Urinary bladder (tissue), 4 donors: ENCODE measurements around the gene PRPF8. TPM values are rescaled to one million over a fixed set of nuclear protein-coding genes. Genes with fewer than 3 reads are reported as not detected.
"Not testable (repeated sequence)": the region's sequence is repeated elsewhere in the genome, so short reads cannot be mapped to it uniquely, and the experiment has no call there.

Source experiments
- DNase-seq: peaks from one replicate; pipeline ENCODE4 v3.0.0-alpha.2; 2015; ENCODE audit errors: extremely low spot score
- H3K27ac ChIP-seq: one replicate; pipeline ENCODE4 v1.5.1; 2013; ENCODE audit warnings: low read depth, mild to moderate bottlenecking, moderate library complexity
- H3K36me3 ChIP-seq: one replicate; pipeline ENCODE4 v1.6.1; 2013; ENCODE audit warnings: mild to moderate bottlenecking, moderate library complexity; ENCODE audit not compliant: insufficient read depth
- H3K4me1 ChIP-seq: one replicate; pipeline ENCODE4 v1.6.1; 2013; ENCODE audit warnings: mild to moderate bottlenecking, moderate library complexity; ENCODE audit not compliant: insufficient read depth
- H3K4me3 ChIP-seq: one replicate; pipeline ENCODE4 v1.5.1; 2013; ENCODE audit warnings: low read depth, low read length
- WGBS: extraction: QIAGEN DNeasy Blood & Tissue Kit; methylation state at CpG from one replicate; pipeline ENCODE4 v1.1.7; 2013; 5-methylcytosine and 5-hydroxymethylcytosine counted together
- polyA plus RNA-seq: library from polyadenylated mRNA; stranded (reverse); fragments of 200-250 nt; gene quantifications from one replicate; pipeline ENCODE4 v1.2.3, GENCODE V29; 2013
- total RNA-seq: library from RNA; depleted of rRNA; stranded (reverse); fragments of >200 nt; gene quantifications from one replicate; pipeline ENCODE4 v1.2.3, GENCODE V29; 2014
- donor health status: healthy with polysubstance abuse.
- donor health status: healthy.

The PRPF8 gene
- total and polyA plus RNA-seq, 2 donors: 107 to 125 TPM

DNA sequence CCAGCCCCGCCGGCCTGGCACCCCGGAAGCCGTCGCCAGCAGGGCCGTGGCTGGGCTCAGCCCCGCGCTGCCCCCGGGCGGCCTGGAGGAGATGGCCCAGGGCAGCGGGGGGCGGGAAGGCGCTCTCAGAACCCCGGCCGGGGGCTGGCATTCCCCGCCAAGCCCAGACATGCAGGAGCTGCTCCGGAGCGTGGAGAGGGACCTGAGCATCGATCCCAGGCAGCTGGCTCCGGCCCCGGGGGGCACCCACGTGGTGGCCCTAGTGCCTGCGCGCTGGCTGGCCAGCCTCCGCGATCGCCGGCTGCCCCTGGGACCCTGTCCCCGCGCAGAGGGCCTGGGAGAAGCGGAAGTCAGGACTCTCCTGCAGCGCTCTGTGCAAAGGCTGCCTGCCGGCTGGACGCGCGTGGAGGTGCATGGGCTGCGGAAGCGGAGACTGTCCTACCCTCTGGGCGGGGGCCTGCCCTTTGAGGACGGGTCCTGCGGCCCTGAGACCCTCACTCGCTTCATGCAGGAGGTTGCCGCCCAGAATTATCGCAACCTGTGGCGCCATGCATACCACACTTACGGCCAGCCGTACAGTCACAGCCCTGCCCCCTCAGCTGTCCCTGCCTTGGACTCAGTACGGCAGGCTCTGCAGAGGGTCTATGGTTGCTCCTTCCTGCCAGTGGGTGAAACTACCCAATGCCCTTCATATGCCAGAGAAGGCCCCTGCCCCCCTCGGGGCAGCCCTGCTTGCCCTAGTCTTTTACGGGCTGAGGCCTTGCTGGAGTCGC, 40.4 kb upstream of the PRPF8 start:
- Histone ChIP-seq H3K4me3 (peak overlapping the region; percentile 66), H3K4me1 (peaks cover 2% of the 10 kb centered on the region), H3K27ac (peak overlapping the region; percentile 70), H3K36me3 (peaks cover 3% of the 10 kb centered on the region)
- DNase-seq: no peak
- WGBS: 21% methylated on average over 51 of the region's 51 CpGs

DNA sequence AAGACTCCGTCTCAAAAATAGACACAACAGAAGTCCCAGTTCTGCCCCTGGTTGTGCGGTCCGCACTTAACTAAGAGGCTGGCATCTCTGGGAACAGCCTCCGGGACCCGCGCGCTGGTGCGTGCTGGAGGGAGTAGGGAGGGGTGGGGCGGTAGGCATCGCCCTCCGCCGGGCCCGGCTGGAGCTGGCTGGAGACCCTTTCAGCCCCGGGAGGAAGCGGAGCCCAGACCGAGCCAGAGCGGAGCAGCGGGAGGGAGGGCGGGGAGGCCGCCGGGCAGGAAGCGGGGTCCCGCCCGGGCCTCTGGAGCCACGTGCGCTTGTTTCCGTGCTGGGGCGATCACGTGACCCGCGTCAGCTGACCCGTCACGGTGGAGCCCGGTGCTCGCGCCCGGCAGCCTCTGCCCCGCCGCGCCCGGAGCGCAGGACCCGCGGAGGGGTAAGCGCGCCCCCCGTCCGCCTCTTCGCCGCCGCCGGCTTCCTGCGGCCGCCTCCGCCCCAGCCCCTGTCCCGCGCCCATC, 39.7 kb upstream of the PRPF8 start, which contains the start of gene WDR81:
Gene WDR81, plus strand, starts transcription at position 354 of the 518 bp plus-strand sequence. CDS start 256 bp downstream, outside the sequence.
- Histone ChIP-seq H3K4me1 (peaks cover 2% of the 10 kb centered on the region), H3K27ac (peak within 1 kb of the TSS; percentile 82), H3K4me3 (peak within 1 kb of the TSS; percentile 66), H3K36me3 (peaks cover 3% of the 10 kb centered on the region)
- under 1% methylated on average over 55 of the region's 57 CpGs for WGBS
- DNase-seq: no peak

DNA sequence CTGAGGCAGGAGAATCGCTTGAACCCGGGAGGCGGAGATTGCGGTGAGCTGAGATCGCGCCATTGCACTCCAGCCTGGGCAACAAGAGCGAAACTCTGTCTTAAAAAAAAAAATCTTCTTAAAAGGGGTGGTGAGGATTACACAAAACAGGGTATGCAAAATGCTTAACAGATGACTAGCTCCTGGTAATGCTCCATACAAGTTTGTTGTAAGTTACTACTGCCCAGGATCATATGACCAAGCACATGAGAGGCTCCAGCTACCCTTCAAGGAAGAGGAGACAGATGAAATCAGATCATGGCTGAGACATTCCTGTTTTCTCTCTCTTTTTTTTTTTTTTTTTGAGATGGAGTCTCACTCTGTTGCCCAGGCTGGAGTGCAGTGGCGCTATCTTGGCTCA, 37.4 kb upstream of the PRPF8 start:
- not testable (repeated sequence) for H3K27ac ChIP-seq, H3K4me3 ChIP-seq, H3K4me1 ChIP-seq, H3K36me3 ChIP-seq, DNase-seq
- WGBS: 96% methylated on average over 8 of the region's 8 CpGs

DNA sequence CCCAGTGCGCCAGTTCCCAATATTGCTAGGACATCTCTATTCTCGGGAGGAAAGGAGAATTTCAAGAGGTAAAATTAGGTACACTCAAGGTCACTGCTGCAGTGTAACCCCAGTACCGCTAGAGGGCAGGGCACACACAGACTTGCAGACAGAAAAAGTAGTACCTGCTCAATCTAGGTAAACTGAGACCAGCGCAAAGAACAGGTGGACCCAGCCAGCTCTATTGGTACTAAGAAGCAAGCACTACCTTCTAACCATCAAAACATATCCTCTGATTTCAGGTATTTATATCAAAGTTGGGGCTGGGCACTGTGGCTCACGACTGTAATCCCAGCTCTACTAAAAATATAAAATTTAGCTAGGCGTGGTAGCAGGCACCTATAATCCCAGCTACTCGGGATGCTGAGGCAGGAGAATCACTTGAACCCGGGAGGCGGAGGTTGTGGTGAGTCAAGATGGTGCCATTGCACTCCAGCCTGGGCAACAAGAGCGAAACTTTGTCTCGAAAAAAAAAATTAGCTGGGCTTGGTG, 36.3 kb upstream of the PRPF8 start:
- no peak overlapping the region for H3K4me3 ChIP-seq
- 35% methylated on average over 11 of the region's 11 CpGs for WGBS

DNA sequence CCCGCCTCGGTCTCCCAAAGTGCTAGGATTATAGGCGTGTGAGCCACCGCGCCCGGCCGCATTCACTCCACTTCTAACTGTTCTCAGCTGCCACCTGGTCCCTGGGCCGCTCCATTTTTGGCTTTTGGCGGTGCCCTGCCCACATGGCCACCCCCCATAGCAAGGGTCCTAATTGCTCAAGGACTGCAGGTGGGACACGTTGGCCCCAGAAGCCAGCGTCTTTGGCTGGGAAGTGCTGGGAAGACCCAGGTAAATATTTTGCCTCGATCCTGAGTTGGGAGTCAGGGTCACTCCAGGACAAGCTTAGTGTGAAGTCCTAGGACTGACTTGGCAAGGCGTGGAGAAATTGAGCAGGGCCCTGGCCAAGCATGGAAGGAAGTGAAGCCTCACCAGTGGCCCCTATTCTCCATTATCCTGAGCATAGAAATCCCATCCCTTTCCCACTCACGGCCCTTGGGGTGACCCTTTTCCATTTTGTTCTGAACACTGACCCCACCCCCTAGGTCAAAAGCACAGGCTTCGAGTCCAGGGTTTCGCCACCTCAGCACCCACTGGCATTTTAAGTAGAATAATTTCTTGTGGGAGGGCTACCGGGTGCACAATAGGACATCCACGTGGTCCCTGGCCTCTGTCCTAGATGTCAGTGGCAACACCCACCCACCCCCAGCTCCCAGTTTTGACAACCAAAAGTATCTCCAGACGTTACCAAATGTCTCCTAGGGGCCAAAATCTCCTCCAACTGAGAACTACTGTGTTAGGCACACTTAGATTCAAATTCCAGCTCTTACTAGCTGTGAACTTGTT, 33.9 kb upstream of the PRPF8 start:
- H3K4me3 ChIP-seq: no peak overlapping the region
- no peaks in the 10 kb centered on the region for H3K36me3 ChIP-seq
- 81% methylated on average over 19 of the region's 19 CpGs for WGBS
- DNase-seq: no peak
- H3K27ac ChIP-seq: peak overlapping the region; percentile 40
- no peaks in the 10 kb centered on the region for H3K4me1 ChIP-seq

More for the DNA sequence above, 36.3 kb upstream of the PRPF8 start:
- Histone ChIP-seq H3K4me1 (peaks cover 2% of the 10 kb centered on the region), H3K36me3 (no peaks in the 10 kb centered on the region), H3K27ac (no peak overlapping the region)
- no peak for DNase-seq

DNA sequence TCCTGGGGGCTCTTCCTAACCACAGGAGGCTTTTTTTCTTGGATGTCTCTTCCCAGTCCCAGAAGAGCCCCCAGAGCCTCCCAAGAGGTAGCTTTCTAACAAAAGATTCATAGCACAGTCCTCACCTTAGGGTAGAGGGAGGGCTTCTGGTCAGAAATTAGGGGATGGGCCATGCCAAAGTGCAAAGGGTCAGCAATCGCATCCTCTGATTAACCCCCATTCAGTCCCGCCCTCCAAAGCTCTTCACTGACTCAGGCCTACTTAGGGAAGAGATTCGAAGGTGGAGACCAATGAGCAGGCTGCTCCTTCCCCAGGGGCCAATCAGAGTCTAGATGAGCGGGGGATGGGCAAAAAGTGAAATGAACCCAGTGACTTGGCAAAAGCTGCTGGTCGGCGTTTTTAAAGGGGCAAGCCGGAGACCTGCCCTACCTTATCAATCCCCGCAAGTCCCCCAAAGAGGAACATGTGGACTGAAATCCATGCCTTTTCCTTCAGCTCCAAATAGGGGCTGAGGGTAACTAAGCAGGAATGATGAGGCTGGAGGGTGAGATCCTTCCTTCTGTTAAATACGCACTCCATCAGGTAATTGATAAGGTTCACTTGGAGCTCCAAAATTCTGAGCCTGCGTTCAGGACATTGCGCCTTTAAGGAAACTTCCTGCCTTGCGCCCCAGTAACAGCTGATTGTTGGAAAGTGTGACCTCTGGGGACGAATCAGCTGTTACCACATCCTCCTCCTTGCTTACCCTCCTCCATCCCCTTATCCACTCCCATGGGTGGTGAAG, 32.4 kb upstream of the PRPF8 start:
- peak; percentile 97 for DNase-seq
- peak overlapping the region; percentile 47 for H3K4me3 ChIP-seq
- no peaks in the 10 kb centered on the region for H3K36me3 ChIP-seq
- no peaks in the 10 kb centered on the region for H3K4me1 ChIP-seq
- H3K27ac ChIP-seq: peak overlapping the region; percentile 98
- WGBS: under 1% methylated on average over 13 of the region's 13 CpGs

DNA sequence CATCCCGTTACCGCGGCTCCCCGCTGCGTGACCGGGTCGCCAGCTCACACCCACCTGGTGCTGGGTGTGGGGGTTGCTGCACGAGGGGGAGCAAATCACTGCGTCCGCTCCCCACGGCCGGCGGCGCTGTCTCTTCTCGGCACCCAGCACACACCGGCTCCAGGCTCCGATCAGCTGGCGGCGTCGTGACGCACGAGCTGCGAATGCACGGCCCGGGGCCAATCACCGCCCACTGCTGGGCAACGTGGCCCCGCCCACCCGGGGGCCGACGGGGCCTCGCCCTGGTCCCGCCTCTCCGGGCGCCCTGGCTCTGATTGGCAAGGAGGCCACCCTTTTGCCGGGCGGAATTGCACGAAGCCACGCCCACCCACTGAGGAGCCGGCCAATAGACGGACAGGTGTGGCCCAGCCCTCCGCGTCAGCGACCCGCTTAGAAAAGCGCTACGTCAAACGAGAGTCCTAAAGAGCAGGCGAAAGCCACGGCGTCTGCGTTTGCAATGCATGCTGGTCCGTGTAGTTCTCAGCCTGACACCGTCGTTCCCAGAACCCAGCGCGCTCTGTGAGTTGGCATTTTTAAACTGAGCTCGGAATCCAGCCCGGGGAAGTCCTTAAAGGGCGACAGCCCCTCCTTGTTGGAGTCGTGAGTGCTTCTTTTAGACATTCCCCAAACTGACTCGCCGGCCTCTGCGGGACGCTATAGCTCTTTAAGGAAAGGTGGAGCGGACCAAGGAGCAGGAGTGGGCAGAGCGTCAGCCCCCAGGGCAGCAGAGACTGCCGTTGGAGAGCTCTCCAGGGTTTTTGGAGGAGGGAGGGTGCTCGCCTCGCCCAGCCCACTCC, 31.6 kb upstream of the PRPF8 start:
- H3K4me1 ChIP-seq: no peaks in the 10 kb centered on the region
- under 1% methylated on average over 70 of the region's 70 CpGs for WGBS
- H3K4me3 ChIP-seq: peak overlapping the region; percentile 89
- no peaks in the 10 kb centered on the region for H3K36me3 ChIP-seq
- peak overlapping the region; percentile 98 for H3K27ac ChIP-seq
- DNase-seq: peak; percentile 99

DNA sequence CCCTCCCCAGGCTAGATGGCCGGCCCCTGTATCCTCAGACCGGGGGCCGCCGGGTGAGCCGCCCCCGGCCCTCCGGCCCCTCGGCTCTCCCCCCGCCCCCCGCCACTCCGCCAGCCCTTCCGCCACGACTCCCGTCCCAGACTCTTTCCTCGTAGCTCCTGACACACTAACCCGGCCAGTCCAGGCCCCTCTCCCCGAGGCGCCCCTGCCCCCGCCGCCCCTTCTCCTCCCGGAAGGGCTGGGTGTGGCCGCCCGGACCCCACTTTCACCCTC, 31.1 kb upstream of the PRPF8 start:
- Histone ChIP-seq H3K27ac (peak overlapping the region; percentile 88), H3K4me3 (peak overlapping the region; percentile 89), H3K36me3 (no peaks in the 10 kb centered on the region), H3K4me1 (no peaks in the 10 kb centered on the region)
- no peak for DNase-seq
- 0% methylated on average over 23 of the region's 23 CpGs for WGBS

DNA sequence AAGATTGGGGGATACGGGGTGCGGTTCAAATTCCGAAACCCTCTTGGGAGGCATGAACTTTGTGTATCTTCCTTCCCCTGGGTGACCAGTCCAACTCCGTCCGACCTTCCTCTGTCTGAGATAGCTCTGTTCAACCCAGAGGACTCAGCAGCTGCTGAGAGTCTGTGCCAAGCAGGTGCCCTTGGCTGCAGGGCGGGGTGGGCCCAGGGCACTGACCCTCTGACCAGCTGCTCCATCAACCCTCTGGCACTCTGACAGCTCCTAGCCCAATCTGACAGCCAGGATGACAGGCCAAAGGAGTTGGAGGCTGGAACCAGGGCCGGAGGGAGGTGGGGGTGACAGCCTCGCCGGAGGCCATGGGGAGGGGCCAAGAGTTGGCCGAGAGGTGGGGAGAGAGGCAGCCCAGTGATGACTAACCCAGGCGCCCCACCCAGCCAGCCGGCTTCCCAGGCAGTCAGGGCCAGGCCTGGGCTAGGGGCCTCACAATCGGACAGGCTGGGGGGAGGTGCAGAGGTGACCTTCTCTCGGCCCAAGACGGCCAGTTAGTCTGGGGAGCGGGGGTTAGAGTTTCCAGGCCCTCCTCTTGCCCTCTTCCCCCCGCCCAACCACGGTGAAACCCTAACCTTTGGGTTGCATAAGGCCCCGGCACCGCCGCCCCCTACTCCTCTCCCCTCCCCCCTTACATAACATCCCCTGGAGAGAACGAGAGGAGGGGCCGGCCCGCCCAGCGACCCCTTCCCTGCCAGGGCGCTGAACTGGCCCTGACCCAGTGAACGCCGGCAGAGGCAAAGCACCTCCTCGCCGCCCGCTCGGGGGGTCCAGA, 30.5 kb upstream of the PRPF8 start:
- Histone ChIP-seq H3K27ac (peak overlapping the region; percentile 88), H3K36me3 (no peaks in the 10 kb centered on the region), H3K4me1 (no peaks in the 10 kb centered on the region), H3K4me3 (peak overlapping the region; percentile 89)
- DNase-seq: no peak
- 1% methylated on average over 32 of the region's 32 CpGs for WGBS

DNA sequence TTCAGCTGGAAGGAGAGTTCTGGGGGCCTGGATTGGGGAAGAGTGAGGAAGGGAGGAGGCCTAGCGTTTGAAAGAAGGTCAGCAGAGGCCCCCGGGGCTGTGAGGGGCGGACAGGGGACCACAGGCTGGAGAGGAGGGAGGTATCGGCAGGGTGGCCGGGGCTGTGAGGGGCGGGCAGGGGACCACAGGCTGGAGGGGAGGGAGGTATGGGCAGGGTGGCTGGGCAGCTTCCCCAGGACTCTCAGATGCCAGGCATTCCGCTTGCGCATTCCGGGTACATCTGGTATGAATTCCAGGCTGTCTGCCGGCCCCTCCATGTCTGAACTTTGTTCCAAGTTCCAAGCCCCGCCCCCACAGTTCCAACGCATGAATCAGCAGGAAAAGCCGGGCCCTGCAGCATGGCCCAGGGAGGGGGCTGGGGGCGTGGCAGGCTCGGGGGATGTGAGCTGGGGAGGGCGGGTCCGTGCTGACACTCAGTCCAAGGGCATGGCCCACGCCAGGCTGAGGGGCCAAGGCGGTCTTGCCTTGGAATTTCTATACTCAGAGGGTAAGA, 29.8 kb upstream of the PRPF8 start:
- no peaks in the 10 kb centered on the region for H3K36me3 ChIP-seq
- H3K4me3 ChIP-seq: peak overlapping the region; percentile 89
- H3K27ac ChIP-seq: peak overlapping the region; percentile 90
- H3K4me1 ChIP-seq: no peaks in the 10 kb centered on the region
- DNase-seq: peak; percentile 90
- WGBS: 6% methylated on average over 19 of the region's 19 CpGs

DNA sequence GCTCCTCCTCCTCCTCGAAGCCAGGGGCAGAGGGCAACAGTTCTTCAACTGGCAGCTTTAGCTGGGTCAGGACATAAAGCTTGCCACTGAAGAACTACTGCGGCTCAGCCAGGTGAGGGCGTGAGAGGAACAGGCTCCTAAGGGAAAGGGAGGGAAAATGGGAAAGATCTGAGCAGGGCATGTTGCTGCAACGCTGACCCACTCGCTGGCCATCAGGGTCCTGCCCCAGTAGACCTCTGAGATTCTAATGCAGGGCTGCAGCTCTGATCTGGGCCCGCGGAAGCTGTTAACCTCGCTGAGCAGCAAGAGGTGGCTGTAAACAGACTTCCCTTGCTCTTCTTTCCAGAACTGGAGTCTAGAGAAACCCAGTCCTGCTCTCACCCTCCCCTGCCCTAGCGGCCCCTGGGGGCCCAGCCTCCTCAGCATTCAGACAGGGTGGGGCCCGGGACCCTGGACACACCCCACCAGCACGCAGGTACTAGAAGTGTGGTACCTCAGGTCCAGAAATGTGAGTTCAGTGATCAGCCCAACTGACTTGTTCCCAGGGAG, 29.3 kb upstream of the PRPF8 start:
- WGBS: 13% methylated on average over 11 of the region's 11 CpGs
- Histone ChIP-seq H3K36me3 (no peaks in the 10 kb centered on the region), H3K4me1 (no peaks in the 10 kb centered on the region), H3K4me3 (peak overlapping the region; percentile 31), H3K27ac (peak overlapping the region; percentile 90)
- no peak for DNase-seq
